ENCODE measurements around the gene CEP250.
"Not testable (repeated sequence)": the region's sequence is repeated elsewhere in the genome, so short reads cannot be mapped to it uniquely, and the experiment has no call there.

The CEP250 gene

GRCh38 chr20:35518955-35519354 lies 63.6 kb downstream of the CEP250 start:
- no peak for DNase-seq (ENCODE audit: low read depth, low spot score)

GRCh38 chr20:35523298-35523888 lies 68.0 kb downstream of the CEP250 start:
- DNase-seq (ENCODE audit: low read depth, low spot score), result no peak

DNA sequence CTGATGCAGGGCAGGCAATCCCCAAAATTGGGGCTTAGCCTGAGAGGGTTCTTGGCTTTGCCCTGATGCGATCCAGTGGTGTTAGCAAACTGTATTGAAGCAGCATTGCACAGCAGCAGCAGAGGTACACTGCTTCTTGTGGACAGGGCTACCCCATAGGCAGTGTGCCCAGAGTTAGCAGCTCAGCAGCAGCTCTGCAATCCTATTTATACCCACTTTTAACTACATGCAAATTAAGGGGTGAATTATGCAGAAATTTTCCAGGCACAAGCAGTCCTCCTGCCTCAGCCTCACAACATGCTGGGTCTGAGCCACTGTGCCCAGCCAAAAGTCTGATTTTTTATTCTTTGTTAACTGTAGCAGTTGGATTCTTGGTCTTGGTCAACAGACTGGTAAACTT lies 70.2 kb downstream of the CEP250 start:
- no peak for DNase-seq (ENCODE audit: low read depth, low spot score)

- no peak for DNase-seq (ENCODE audit: low read depth, low spot score)
Measured at GRCh38 chr20:35527122-35527769, 71.8 kb downstream of the CEP250 start.

- DNase-seq (ENCODE audit: low read depth, low spot score), result no peak
Measured at GRCh38 chr20:35529552-35529951, 74.2 kb downstream of the CEP250 start, which contains the start of gene C20orf173. TSS of gene C20orf173 (minus strand) at chr20:35529652. CDS start at chr20:35529373, 279 bp downstream.

DNA sequence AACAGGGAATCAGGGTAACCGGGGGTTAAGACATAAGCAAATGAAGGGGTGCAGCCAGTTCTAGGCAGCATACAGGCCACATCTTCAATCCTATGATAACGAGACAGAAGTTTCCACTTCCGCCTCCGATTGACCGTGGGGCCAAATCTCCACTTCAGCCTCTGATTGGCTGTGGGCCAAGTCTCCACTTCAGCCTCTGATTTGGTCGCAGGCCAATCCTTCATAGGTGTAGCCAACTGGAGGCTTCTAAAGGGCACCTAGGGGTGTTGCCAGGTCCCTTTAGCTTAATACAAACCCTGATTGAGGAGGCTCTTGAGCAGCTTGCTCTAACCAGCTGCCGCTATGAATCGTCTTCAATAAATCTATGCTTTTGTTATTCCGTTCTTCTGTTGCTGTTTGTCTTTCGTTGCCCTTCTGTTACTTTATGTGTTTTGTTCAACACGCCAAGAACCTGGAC lies 84.4 kb downstream of the CEP250 start:
- DNase-seq (ENCODE audit: low read depth, low spot score), result no peak

GRCh38 chr20:35541118-35541782 lies 85.9 kb downstream of the CEP250 start:
- DNase-seq (ENCODE audit: low read depth, low spot score), result no peak

DNA sequence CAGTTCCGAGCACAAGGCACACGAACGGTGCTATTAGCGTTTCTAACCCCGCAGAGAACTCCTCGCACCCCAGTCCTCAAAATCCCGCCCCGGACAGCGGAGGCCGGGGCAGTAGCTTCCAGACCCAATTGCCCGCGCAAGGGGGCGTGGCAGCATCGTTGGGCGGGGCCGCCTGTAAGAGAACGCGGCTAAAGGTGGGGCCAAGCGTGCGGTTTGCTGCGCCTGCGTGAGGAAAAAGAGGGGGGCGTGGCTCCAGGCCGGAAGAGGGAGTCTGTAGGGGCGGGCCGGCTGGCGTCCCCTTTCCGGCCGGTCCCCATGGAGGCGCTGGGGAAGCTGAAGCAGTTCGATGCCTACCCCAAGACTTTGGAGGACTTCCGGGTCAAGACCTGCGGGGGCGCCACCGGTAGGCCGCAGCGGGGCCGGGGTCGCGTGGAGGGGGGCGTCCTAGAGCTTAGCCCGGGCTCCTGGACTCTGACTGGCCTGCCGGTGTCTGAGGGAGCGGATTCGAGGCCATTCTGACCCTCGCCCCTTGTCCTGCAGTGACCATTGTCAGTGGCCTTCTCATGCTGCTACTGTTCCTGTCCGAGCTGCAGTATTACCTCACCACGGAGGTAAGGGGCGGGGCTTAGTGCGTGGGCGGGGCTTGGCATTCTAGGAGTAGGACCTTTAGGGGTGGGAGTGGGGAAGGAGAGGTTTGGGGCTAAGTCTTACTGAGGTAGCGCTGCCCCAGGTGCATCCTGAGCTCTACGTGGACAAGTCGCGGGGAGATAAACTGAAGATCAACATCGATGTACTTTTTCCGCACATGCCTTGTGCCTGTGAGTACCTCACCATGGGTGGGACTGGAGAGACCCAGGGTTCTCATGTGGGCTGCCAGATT lies 86.6 kb downstream of the CEP250 start, which contains the start of gene ERGIC3:
Gene ERGIC3, plus strand, starts transcription at position 296 of the 880 bp plus-strand sequence. Its CDS starts 20 bp downstream, at position 316.
- peak; percentile 83 for DNase-seq (ENCODE audit: low read depth, low spot score)

DNA sequence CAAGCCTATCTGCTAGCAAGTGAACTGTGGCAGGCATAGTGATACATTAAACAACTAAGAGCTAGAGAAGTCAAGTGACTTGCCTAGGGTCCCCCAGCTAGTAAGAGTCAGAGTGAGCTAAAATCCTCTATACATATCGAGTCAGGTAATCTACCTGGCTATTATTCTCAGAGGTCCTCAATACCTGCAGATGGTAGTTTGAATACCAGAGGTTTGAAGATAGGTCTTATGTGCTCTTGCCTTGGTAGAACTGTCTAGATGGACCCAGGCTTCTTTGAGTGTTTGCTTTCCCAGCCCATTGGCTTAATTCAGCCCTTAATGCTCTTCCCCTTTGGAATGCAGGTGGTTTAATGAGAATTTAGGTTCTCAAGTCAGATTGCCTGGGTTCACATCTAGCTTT lies 87.6 kb downstream of the CEP250 start:
- no peak for DNase-seq (ENCODE audit: low read depth, low spot score)

GRCh38 chr20:35544436-35544835 lies 89.0 kb downstream of the CEP250 start:
- no peak for DNase-seq (ENCODE audit: low read depth, low spot score)

DNA sequence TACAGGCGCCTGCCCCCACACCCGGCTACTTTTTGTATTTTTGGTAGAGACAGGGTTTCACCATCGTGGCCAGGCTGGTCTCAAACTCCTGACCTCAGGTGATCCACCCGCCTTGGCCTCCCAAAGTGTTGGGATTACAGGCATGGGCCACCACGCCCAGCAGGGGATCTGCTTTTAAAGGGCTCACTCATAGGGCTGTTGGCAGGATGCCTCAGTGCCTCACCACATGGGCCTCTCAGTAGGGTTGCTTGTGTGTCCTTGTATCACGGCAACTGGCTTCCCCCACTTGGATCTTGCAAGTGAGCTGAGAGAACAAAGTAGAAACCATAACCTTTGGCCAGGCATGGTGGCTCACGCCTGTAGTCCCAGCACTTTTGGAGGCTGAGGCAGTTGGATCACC lies 89.5 kb downstream of the CEP250 start:
- DNase-seq (ENCODE audit: low read depth, low spot score), result peak; percentile 54

DNA sequence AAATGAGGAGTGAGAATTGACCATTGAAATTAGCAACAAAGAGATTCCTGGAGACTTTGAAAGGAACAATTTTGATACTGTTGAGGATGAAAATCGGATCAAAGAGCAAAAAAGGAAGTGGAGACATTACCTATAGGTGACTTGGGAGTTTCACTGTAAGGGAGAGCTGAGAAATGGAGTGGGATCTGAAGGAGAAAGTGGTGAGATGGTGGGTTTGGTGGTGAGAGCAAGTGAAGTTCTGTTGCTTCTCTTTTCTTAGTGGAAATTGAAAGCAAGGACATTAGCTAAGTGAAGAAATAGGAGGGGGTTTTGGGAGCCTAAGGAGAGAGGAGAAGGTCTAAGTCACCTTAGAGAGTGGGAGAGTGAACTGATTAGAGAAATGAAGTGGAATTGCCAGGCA lies 90.7 kb downstream of the CEP250 start:
- no peak for DNase-seq (ENCODE audit: low read depth, low spot score)

GRCh38 chr20:35547329-35547728 lies 91.9 kb downstream of the CEP250 start:
- DNase-seq (ENCODE audit: low read depth, low spot score), result no peak

GRCh38 chr20:35551503-35551902 lies 96.1 kb downstream of the CEP250 start:
- no peak for DNase-seq (ENCODE audit: low read depth, low spot score)

DNA sequence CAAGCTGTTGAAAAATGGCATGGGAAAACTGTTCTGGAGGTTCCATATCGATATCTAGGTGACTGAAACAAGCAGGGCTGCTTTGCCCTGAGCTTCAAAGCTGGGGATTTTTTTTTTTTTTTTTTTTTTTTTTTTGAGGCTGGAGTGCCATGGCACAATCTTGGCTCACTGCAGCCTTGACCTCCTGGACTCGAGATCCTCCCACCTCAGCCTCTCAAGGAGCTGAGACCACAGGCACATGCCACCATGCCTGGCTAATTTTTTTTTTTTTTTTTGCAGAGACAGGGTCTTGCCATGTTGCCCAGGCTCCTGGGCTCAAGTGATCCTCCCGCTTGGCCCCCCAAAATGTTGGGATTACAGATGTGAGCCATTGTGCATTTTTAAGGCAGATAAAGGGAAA lies 97.5 kb downstream of the CEP250 start:
- no peak for DNase-seq (ENCODE audit: low read depth, low spot score)

DNA sequence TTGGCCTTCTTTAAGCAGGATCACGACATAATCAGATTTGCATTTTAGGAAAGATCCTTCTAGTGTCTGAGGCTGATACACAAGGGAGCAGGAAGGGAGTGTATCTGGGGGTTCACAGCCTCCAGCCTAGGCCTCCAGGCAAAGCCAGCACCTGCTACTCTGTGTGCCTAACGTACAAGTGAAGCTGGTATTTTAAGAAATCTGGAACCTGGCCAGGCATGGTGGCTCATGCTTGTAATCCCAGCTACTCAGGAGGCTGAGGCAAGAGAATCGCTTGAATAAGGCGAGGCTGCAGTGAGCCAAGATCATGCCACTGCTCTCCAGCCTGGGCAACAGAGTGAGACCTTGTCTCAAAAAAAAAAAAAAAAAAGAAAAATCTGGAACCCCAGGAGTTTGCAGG lies 100.1 kb downstream of the CEP250 start:
- not testable (repeated sequence) for DNase-seq (ENCODE audit: low read depth, low spot score)

GRCh38 chr20:35555951-35556645 lies 100.7 kb downstream of the CEP250 start:
- no peak for DNase-seq (ENCODE audit: low read depth, low spot score)

GRCh38 chr20:35556871-35557270 lies 101.5 kb downstream of the CEP250 start:
- DNase-seq (ENCODE audit: low read depth, low spot score), result no peak

GRCh38 chr20:35558451-35558850 lies 103.1 kb downstream of the CEP250 start:
- DNase-seq (ENCODE audit: low read depth, low spot score), result no peak

GRCh38 chr20:35559042-35559693 lies 103.8 kb downstream of the CEP250 start:
- DNase-seq (ENCODE audit: low read depth, low spot score), result no peak

- no peak for DNase-seq (ENCODE audit: low read depth, low spot score)
Measured at GRCh38 chr20:35560105-35560511, 104.7 kb downstream of the CEP250 start.

All from brain pericyte (primary cell).